ENCODE measurements around the gene ZFP64.

- no peak for TF ChIP-seq CTCF (IDR thresholded peaks at IDR 0.05)
- TF ChIP-seq POLR2AphosphoS5 (IDR thresholded peaks at IDR 0.05; ENCODE audit: low read depth, low read length): no peak
- no peak for TF ChIP-seq REST (IDR thresholded peaks at IDR 0.05; ENCODE audit: insufficient read depth in 1 of 2, low read depth in 2 of 2, low read length in 1 of 2)
- TF ChIP-seq SIN3A (IDR thresholded peaks at IDR 0.05; ENCODE audit: borderline replicate concordance, insufficient read depth, low read depth, low read length): no peak
- TF ChIP-seq TCF7L2 (IDR thresholded peaks at IDR 0.05; ENCODE audit: low read depth, low read length): no peak
Observed at GRCh38 chr20:52179331-52180179, 12.0 kb downstream of the ZFP64 start.
